SK-N-DZ (cell line): ENCODE data around the gene MISFA.
A peak's percentile ranks its signal among the peaks of the same experiment; 100 is the strongest.
"Not testable (repeated sequence)": the region's sequence is repeated elsewhere in the genome, so short reads cannot be mapped to it uniquely, and the experiment has no call there.

Experiments
- DNase-seq: peaks from one replicate; pipeline ENCODE4 v3.0.0-alpha.2; 2015; ENCODE audit warnings: low spot score

MISFA gene

GRCh38 chr11:18617688-18618341 lies 18.2 kb downstream of the MISFA start:
- DNase-seq = no peak

- no peak for DNase-seq
These were observed 18.9 kb downstream of the MISFA start for GRCh38 chr11:18618342-18619025.

GRCh38 chr11:18623707-18624106 lies 24.1 kb downstream of the MISFA start:
- DNase-seq = no peak

DNA sequence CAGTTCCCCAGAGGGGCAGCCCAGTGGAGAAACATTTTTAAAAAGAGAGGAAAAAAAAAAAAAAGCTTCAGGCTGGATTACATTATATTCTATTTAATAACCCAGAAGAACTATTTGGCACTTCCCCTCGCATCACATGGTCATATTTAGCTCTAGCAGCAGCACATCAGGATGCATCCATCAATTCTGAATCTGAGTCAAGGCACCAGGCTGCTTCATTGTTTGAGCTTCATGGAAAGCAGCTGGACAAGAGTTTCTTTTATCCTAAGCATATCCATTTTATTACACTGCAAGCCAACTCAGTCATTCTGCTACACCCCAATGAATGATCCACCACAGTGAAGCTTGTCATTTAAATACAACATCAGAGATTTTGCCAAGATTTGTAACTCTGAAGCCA lies 24.6 kb downstream of the MISFA start:
- DNase-seq = no peak

DNA sequence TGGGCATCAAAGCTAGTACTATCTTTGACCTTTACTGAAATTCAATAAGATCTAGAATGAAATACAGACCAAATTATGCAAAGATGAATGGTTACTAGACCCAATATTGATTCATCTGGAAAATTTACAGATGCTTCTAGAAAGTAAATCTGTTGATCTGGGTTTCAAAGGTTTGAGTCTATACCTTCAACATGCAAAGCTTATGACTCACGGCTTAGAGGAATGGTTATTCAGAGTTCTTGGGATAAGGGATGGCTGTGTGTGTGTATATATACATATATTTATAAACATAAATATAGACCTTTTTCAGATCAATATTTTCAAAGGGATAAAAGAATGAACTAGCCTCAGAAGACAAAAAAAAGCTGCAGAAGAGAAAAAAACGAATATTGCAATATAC lies 33.3 kb downstream of the MISFA start:
- DNase-seq = no peak

DNA sequence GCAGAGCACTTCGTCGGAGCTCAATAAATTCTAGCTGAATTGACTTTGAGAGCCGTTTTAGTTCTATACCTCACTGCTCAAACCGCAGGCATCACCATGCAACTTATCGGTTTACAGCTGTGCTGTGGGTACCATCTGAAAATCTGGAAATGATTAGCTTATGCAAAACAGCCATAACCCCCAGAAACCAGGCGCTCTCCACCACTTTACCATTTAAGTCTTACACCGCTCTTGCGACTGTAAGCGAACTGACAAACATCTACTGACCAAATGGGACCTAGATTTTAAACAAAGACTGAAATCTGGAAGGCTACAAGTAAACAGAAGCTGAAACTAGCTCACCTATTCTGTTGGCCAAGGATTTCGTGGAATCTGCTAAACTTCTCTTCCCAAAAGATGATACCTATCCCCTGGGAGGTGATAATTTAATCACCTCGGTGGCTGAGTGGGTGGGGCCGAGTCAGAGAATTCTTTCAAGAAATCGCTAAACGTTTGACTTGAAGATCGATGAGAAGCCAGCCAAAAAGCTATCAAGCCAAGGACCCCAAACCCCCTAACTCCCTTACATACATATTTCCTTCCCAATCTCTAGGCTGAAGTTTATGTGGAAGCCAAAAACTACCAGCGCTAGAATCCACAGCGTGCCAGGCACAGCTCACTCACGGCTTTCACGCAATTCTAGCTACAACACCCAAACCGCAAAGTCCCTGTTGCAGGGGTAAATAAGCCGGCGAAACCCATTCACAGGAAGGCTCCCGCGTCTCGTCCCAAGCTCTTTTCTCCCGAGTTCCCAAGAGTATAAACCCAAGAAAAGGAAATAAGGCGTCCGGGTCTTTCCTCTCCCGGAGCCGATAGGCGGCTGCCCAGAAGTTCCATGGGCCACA lies 33.9 kb downstream of the MISFA start:
- peak; percentile 25 for DNase-seq

DNA sequence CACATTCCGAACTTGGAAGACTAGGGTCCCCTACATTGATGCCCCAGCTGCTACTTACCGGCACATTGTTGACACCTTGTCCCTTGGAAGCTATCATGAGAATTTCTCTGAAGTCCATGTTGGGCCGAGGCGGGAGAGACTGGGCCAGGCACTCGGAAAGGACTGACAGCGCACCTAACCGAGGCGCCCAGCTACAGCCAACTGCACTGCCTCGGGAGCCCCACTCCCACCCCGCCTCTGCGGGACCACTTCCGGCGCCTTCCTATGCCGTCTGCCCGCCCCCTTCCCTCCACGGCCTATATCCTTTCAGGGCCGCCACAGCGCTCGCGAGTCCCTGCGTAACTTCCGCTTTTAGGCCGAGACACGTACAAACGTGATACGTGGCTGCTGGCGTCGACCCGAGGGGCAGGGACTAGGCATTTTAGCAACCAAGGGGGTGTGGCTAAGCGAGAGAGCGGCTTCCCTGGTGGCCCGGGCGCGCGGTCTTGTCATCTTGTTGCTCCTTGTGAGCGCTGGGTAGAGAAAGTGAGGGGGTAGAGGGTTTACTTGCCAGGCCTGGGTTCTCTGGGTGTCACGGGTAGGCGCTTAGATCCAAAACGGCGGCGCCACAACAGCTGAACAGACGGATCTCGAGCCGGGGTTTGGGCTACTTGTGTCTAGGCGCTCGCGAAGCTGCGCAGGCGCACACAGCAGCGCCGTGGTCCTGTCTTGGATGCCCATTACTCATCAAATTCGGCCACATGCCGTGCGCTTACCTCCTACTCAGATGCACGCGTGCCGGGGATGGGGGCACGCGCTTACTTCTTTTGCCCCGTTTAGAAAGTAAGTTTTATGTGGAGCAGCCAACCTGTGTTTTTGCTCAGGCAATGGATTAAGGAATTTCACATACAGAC lies 34.8 kb downstream of the MISFA start, which contains the start of gene SPTY2D1:
Gene SPTY2D1 (minus strand): TSS at position 203 of the 893 bp plus-strand sequence. CDS start 85 bp downstream, at position 118.
- DNase-seq = peak; percentile 99

DNA sequence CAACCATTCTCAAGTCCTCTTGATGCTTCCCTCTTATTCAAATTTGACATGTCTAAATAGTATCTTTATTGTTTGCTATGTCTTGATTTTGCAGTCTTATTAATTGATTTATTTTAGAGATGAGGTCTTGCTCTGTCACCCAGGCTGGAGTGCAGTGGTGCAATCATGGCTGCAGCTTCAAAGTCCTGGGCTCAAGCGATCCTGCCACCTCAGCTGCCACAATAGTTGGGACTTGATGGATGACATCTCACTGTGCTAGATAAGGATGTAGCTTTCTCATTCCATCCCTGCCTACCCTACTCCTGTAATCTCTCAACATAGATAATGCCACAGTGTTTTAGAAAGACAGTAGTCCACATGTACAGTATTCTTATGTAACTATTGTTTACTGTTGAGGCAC lies 42.1 kb downstream of the MISFA start:
- DNase-seq = no peak

GRCh38 chr11:18643034-18643433 lies 43.4 kb downstream of the MISFA start:
- not testable (repeated sequence) for DNase-seq

DNA sequence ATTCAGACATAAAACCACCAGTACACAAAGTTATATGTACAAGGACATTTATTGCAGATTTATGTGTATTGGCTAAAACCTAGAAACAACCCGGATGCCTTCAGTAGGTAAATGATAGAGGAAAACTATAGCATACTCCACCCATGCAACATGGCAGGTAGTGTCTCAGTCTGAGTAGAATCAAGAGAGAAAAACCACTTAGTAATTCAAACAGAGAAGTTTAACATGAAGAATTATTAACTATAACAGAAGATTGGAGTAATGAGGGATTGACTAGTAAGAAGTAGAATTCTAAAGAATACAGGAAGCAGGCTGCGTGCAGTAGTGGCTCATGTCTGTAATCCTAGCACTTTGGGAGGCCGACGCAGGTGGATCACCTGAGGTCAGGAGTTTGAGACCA lies 50.8 kb downstream of the MISFA start:
- no peak for DNase-seq

DNA sequence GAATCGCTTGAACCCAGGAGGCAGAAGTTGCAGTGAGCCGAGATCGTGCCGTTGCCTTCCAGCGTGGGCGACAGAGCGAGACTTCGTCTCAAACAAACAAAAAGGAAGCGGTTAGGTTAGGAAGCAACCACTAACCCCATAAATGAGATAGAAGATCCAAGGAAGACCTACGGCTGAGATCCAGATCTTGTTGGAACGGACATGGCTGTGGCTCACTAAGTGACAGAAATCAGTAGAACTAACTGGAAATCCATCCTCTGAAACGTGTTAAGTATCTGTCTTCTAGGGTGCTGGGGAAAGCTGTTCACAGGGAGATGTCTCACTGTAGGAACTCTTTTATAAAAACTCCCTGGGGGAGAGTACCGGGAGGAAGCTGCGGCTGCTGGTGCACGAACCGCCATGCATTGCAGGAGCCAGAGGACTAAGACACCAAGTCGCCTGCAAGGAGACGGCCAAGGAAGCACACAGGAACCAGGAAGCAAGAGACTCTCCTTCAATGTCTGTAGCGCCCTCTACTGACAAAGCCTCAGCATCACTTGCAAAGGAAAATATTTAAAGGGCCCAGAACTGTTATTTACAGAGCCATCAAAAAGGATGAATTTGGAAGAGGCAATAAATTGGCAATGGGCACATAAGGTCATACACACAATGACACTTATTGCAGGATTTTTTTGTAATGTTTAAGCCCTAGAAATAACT lies 51.4 kb downstream of the MISFA start:
- peak; percentile 51 for DNase-seq
